ENCODE results near the gene PKDCC. TPM values are rescaled to one million over a fixed set of nuclear protein-coding genes. Genes with fewer than 3 reads are reported as not detected.

PKDCC gene
- total RNA-seq, 1 donor from 2014 or later = 128 TPM

DNA sequence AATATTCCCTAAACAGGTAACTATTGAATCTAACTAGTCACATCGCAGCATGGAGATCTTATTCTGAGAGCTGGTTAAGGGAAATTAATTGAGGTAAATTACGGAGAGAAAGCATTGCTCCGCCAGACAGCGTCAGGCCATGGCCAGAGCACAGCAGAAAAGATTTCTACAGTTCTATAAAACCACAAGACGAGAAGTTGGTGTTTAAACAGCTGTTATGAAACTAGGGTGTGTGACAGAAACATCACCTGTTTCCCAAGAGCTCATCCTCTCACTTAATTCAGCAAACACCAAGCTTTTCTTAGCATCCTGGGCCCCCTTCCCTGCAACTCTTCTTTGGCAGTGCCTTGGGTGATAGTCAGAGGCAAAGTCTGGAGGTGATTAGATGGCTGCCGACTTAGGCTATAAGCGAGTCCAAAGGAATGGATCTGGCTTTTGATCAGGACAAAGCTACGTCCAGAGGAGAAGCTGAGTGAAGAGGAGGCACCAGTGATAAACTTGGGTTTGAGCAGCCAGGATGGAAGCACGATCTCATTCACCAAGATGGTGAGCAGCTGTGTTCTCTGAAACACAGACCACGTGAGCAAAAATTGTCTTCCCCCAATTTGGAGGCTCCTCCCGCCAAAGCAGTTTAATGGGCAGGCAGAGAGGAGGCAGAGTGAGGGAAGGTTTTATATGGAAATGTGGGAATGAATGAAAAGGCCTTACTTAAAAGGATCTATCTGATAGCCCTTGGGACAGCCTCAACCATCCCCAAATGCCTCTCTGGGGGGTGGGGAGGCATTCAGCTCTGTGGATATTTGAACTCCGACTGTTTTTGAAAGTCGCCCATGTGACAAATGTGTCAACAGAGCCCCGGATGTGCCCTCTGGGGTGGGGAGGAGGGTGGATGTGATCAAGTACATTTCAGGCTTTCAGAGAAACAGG, 57.8 kb downstream of the PKDCC start:
- DNase-seq (ENCODE audit: low spot score) = peak; percentile 57

DNA sequence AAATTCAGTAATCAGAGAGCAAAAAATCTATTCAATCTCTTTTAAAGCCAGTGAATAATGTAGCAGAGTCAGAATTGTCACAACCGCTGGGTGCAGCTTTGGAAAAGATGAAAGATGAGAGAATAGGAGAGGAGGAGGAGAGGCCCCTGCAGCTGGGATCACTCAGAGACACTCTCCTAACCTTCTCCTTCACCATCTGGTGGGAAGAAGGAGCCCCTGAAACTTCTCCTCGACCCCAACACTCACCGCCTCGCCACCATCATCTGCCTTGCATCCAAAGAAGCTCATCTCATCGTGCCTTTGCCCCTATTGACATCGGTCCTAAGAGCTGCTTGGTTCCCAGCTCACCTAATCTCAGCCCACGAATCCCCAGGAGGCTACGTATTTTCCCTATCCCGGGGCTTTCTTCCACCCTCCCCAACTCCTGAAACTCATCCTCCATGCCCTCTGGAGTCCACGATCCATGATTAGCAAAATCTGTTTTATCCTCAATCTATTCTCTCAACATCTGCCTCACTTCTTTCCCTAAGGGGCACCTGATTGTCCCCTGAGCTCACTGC, 58.5 kb downstream of the PKDCC start:
- DNase-seq (ENCODE audit: low spot score) = no peak

DNA sequence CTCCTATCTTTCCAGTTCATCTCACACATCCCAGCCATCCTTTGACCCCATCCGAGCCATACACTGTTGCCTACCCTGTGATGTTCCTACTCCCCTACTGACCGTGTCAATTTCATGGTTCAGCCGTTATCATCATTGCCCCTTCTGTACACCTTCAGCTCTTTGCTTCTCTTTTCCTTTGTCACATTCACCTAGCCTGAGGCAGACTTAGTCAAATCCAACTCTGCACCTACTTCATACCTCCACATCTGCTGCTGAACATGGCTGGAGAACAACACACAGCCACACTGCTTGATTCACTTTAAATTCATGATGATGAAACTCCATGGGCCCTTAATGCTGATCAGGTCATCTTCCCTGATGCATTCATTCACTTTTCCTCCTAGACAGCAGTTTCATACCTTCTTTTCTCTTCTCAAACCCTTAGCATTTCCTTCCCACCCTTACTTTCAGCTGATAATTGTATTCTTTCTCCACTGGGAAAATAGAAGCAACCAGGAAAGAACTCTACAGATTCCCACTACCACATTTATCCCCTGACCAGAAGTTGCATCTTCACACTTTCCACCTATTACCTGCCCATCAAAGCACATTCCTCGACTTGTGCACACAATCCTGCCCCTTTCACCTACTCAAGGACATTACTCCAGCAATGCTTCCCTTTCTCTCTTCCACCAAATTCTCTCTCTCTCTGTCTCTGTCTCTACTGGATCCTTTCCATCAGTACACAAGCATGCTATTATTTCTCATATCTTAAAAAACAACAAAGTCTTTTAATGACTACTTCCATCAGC, 59.6 kb downstream of the PKDCC start:
- DNase-seq (ENCODE audit: low spot score) = no peak

Other genes with a start within 250 kb of the PKDCC start
- gene EML4, start 121.3 kb downstream of the PKDCC start, total RNA-seq = 111 TPM

All from mucosa of gallbladder (tissue), 1 donor.